ENCODE data around the gene ASAP2.

DNA sequence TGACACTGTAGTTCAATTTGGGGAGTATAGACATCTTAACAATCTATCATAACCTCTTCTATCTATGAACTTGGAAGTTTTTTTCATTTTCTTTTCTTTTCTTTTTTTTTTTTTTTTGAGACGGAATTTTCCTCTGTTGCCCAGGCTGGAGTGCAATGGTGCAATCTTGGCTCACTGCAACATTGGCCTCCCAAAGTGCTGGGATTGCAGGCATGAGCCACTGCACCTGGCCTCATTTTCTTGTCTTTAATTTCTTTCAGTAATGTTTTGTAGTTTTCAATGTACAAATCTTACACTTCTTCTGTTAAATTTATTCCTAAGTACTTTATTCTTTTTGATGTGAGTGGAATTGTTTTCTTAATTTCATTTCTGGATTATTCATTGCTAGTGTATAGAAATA is 14.6 kb downstream of the ASAP2 start:
- no peak for TF ChIP-seq ZNF671 (CRISPR knock-in tag; IDR thresholded peaks at IDR 0.05)
- TF ChIP-seq, protein P1, sequence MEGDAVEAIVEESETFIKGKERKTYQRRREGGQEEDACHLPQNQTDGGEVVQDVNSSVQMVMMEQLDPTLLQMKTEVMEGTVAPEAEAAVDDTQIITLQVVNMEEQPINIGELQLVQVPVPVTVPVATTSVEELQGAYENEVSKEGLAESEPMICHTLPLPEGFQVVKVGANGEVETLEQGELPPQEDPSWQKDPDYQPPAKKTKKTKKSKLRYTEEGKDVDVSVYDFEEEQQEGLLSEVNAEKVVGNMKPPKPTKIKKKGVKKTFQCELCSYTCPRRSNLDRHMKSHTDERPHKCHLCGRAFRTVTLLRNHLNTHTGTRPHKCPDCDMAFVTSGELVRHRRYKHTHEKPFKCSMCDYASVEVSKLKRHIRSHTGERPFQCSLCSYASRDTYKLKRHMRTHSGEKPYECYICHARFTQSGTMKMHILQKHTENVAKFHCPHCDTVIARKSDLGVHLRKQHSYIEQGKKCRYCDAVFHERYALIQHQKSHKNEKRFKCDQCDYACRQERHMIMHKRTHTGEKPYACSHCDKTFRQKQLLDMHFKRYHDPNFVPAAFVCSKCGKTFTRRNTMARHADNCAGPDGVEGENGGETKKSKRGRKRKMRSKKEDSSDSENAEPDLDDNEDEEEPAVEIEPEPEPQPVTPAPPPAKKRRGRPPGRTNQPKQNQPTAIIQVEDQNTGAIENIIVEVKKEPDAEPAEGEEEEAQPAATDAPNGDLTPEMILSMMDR (IDR thresholded peaks at IDR 0.05): no peak
- TF ChIP-seq, protein P2, sequence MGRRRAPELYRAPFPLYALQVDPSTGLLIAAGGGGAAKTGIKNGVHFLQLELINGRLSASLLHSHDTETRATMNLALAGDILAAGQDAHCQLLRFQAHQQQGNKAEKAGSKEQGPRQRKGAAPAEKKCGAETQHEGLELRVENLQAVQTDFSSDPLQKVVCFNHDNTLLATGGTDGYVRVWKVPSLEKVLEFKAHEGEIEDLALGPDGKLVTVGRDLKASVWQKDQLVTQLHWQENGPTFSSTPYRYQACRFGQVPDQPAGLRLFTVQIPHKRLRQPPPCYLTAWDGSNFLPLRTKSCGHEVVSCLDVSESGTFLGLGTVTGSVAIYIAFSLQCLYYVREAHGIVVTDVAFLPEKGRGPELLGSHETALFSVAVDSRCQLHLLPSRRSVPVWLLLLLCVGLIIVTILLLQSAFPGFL (CRISPR knock-in tag; IDR thresholded peaks at IDR 0.05; ENCODE audit: borderline replicate concordance): no peak
- TF ChIP-seq, protein P3, sequence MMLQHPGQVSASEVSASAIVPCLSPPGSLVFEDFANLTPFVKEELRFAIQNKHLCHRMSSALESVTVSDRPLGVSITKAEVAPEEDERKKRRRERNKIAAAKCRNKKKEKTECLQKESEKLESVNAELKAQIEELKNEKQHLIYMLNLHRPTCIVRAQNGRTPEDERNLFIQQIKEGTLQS (CRISPR knock-in tag; conservative IDR thresholded peaks at IDR 0.05): no peak
- TF ChIP-seq, protein P4, sequence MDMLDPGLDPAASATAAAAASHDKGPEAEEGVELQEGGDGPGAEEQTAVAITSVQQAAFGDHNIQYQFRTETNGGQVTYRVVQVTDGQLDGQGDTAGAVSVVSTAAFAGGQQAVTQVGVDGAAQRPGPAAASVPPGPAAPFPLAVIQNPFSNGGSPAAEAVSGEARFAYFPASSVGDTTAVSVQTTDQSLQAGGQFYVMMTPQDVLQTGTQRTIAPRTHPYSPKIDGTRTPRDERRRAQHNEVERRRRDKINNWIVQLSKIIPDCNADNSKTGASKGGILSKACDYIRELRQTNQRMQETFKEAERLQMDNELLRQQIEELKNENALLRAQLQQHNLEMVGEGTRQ (CRISPR knock-in tag; IDR thresholded peaks at IDR 0.05): no peak

Data from WTC11 (cell line).